PC-3 (cell line): Measurements from ENCODE around the gene BRD4. TPM values are rescaled to one million over a fixed set of nuclear protein-coding genes. Genes with fewer than 3 reads are reported as not detected.

Experiments used
- ATAC-seq: fragments of 200-7000 bp; cut with Tn5 transposase; 2 replicates; pipeline ENCODE4 v1.9.1; 2020; ENCODE audit warnings: mild to moderate bottlenecking, moderate library complexity
- BruUV-seq: library from RNA; stranded (reverse); fragments of 400-500 nt; replicated peaks from 2 replicates; lab custom pipeline; 2021; lab: Mats Ljungman, UMichigan
- CTCF ChIA-PET: fragments of 300-600 bp; sonication (Branson Sonifier 250); formaldehyde crosslinking; loops from one replicate; lab custom pipeline; 2022; ENCODE audit warnings: antibody characterized with exemption; lab: Charles Lee
- POLR2A ChIA-PET: fragments of 300-600 bp; sonication (Branson Sonifier 250); formaldehyde crosslinking; loops from one replicate; lab custom pipeline; 2022; ENCODE audit warnings: antibody characterized with exemption; ENCODE audit not compliant: unreplicated experiment; lab: Charles Lee
- DNase-seq: peaks from one replicate; pipeline ENCODE4 v3.0.0-alpha.2; 2015
- H2AFZ ChIP-seq: fragments of 300-600 bp; sonication (generic); 2 replicates; pipeline ENCODE4 v1.6.0; 2016; ENCODE audit warnings: antibody characterized with exemption, low read length
- H3F3A ChIP-seq: fragments of 300-600 bp; sonication (generic); one replicate; pipeline ENCODE4 v1.6.0; 2017; ENCODE audit warnings: antibody characterized with exemption, low read length, control low read depth, mild to moderate bottlenecking; ENCODE audit not compliant: unreplicated experiment
- H3K27ac ChIP-seq: fragments of 300-600 bp; sonication (generic); 2 replicates; pipeline ENCODE4 v1.5.1; 2016; ENCODE audit warnings: mild to moderate bottlenecking, low read length
- H3K27me3 ChIP-seq: fragments of 300-600 bp; sonication (generic); 2 replicates; pipeline ENCODE4 v1.6.1; 2016; ENCODE audit warnings: low read length, mixed read lengths
- H3K36me3 ChIP-seq: fragments of 300-600 bp; sonication (generic); 2 replicates; pipeline ENCODE4 v1.6.1; 2016; ENCODE audit warnings: low read depth, mixed run types, low read length, mixed read lengths
- H3K4me1 ChIP-seq: fragments of 300-600 bp; sonication (generic); 2 replicates; pipeline ENCODE4 v1.5.1; 2016; ENCODE audit warnings: low read length; ENCODE audit not compliant: insufficient read depth
- H3K4me2 ChIP-seq: fragments of 300-600 bp; sonication (generic); 2 replicates; pipeline ENCODE4 v1.6.0; 2016; ENCODE audit warnings: low read length
- H3K4me3 ChIP-seq: fragments of 300-600 bp; sonication (generic); 2 replicates; pipeline ENCODE4 v1.5.1; 2016; ENCODE audit warnings: mild to moderate bottlenecking, low read length, mixed read lengths
- H3K79me2 ChIP-seq: fragments of 300-600 bp; sonication (generic); 2 replicates; pipeline ENCODE4 v1.6.1; 2017; ENCODE audit warnings: low read length, mixed read lengths
- H3K9ac ChIP-seq: fragments of 300-600 bp; sonication (generic); 2 replicates; pipeline ENCODE4 v1.6.0; 2016; ENCODE audit warnings: mild to moderate bottlenecking, low read length
- H3K9me2 ChIP-seq: fragments of 300-600 bp; sonication (generic); replicated peaks from 2 replicates; pipeline ENCODE4 v1.6.1; 2016; ENCODE audit warnings: mixed run types, low read length, mixed read lengths
- H3K9me3 ChIP-seq: fragments of 300-600 bp; sonication (generic); 2 replicates; pipeline ENCODE4 v1.6.1; 2016; ENCODE audit warnings: low read length, mixed read lengths
- H4K20me1 ChIP-seq: fragments of 300-600 bp; sonication (generic); 2 replicates; pipeline ENCODE4 v1.6.1; 2016; ENCODE audit warnings: low read length, mixed read lengths
- CTCF ChIP-seq: fragments of 300-600 bp; sonication (generic); conservative IDR thresholded peaks from 2 replicates; pipeline ENCODE4 v1.5.1; 2017; ENCODE audit warnings: antibody characterized with exemption, low read depth, mild to moderate bottlenecking, low read length
- EZH2 ChIP-seq: fragments of 300-600 bp; sonication (generic); IDR thresholded peaks from one replicate; pipeline ENCODE4 v1.6.1; 2017; ENCODE audit warnings: antibody characterized with exemption, mild to moderate bottlenecking, low read length; ENCODE audit not compliant: unreplicated experiment
- EZH2phosphoT487 ChIP-seq: fragments of 300-600 bp; sonication (generic); IDR thresholded peaks from 2 replicates; pipeline ENCODE4 v1.6.1; 2018; ENCODE audit warnings: mild to moderate bottlenecking, antibody characterized with exemption, low read length, borderline replicate concordance
- intact Hi-C: fragments of 100-400 bp; cut with micrococcal nuclease; formaldehyde crosslinking; loops from 2 replicates; pipeline ENCODE4 v1.9.0; 2023
- total RNA-seq: library from RNA; depleted of rRNA; stranded (reverse); fragments of >200 nt; gene quantifications from 2 replicates; pipeline ENCODE4 v1.2.3, GENCODE V29; 2014

Gene BRD4
- total RNA-seq, 1 experiment from 2014 or later = 20.9 TPM

GRCh38 chr19:15241259-15241910 lies 91.0 kb downstream of the BRD4 start:
- Histone ChIP-seq H3K79me2 (no peaks in the 10 kb centered on the region), H3K4me2 (no peak overlapping the region), H3K4me3 (no peak overlapping the region), H4K20me1 (no peaks in the 10 kb centered on the region), H3K27ac (no peak overlapping the region), H3K27me3 (no peaks in the 10 kb centered on the region), H2AFZ (no peak overlapping the region), H3K36me3 (peaks cover 32% of the 10 kb centered on the region), H3K4me1 (no peaks in the 10 kb centered on the region), H3K9ac (no peak overlapping the region), H3K9me3 (no peaks in the 10 kb centered on the region), H3K9me2 (no peaks in the 10 kb centered on the region), H3F3A (no peaks in the 10 kb centered on the region)
- ATAC-seq (peak; percentile 36), DNase-seq (peak; percentile 49)
- no TSS peak for BruUV-seq
- ChIA-PET POLR2A (no interaction called here), CTCF (no interaction called here)
- intact Hi-C loops = no loop called here
- TF ChIP-seq CTCF (no peak), EZH2 (no peak), EZH2phosphoT487 (no peak)

GRCh38 chr19:15240515-15240914 lies 91.8 kb downstream of the BRD4 start:
- intact Hi-C loops = no loop called here
- Histone ChIP-seq H3K4me3 (no peak overlapping the region), H3F3A (no peaks in the 10 kb centered on the region), H3K9me2 (no peaks in the 10 kb centered on the region), H3K27me3 (no peaks in the 10 kb centered on the region), H4K20me1 (no peaks in the 10 kb centered on the region), H3K4me1 (no peaks in the 10 kb centered on the region), H2AFZ (no peak overlapping the region), H3K79me2 (no peaks in the 10 kb centered on the region), H3K9ac (no peak overlapping the region), H3K36me3 (peaks cover 35% of the 10 kb centered on the region), H3K9me3 (no peaks in the 10 kb centered on the region), H3K27ac (no peak overlapping the region), H3K4me2 (no peak overlapping the region)
- DNase-seq = no peak
- ChIA-PET CTCF (interaction anchor here (0.6 kb wide), 1 partner anchor 149 kb away, joined by 18 read pairs; no protein-coding TSS in a partner anchor), POLR2A (no interaction called here)
- no peak for ATAC-seq
- TF ChIP-seq EZH2 (no peak), EZH2phosphoT487 (no peak), CTCF (no peak)
- BruUV-seq = no TSS peak

- TF ChIP-seq EZH2phosphoT487 (no peak), EZH2 (no peak), CTCF (no peak)
- Histone ChIP-seq H3K4me2 (no peak overlapping the region), H3K36me3 (peaks cover 39% of the 10 kb centered on the region), H3K79me2 (no peaks in the 10 kb centered on the region), H3K9me3 (no peaks in the 10 kb centered on the region), H3F3A (peaks cover 6% of the 10 kb centered on the region), H2AFZ (no peak overlapping the region), H3K4me3 (no peak overlapping the region), H4K20me1 (no peaks in the 10 kb centered on the region), H3K9ac (no peak overlapping the region), H3K9me2 (no peaks in the 10 kb centered on the region), H3K27me3 (no peaks in the 10 kb centered on the region), H3K27ac (no peak overlapping the region), H3K4me1 (peaks cover 6% of the 10 kb centered on the region)
- DNase-seq = no peak
- no peak for ATAC-seq
- BruUV-seq = no TSS peak
- POLR2A ChIA-PET = no interaction called here
- CTCF ChIA-PET = no interaction called here
- intact Hi-C loops = no loop called here
Observed at GRCh38 chr19:15239337-15239949, 92.9 kb downstream of the BRD4 start.
